ENCODE results near the gene RRAS.

The RRAS gene

DNA sequence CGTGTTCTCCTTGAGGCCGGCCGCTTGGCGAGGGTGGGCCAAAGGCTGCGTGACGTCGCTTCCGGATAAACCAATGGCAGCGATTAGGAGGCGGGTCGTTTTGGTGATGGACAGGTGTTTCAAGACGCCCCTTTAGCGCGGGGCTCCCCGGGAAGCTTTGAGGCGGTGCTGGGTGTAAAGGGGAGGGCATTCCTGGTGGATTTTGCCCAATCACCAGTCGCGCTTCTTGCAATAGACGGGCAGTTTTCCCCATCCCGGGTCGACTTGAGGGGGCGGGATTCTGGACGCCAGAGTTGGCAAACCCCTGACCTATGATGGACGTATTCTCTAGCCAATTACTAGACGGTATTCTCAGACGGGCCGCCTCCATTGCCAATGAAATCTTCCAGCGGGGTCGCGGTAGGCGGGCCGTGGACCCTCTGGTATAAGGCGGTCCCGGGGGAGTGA lies 36.9 kb upstream of the RRAS start:
- peak; percentile 98 for DNase-seq

DNA sequence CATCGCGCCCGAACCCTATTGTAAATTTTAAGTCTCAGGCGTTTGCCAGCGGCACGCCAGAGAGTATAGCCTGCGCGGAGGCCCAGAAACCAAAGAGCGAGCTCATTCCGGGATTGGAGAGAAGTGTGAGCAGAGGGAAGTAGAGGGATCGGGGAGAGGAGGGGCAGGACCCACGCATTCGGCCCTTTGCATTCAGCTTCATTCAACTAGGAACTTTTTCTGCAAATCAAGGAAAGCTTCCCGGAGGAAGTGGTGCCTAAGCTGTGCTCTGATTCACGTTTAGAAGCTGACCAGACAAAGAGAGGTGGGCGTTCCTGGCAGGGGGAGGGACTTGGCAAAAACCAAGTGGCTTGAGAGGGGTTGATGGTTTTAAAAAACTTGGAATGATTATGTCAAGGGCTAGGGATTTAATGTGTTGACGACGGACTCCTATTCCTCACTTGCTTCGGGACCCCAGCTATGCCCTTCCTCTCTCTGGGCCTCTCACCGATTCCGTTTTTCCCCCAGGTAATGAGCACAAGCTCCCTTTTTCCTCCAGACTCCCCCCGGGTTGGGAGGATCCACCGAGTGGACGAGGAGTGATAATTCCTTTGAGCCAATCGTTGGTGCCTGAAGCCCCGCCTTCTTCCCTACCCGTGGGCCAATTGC lies 36.3 kb upstream of the RRAS start:
- peak; percentile 70 for DNase-seq

- DNase-seq = no peak
These were observed 32.4 kb upstream of the RRAS start for GRCh38 chr19:49672131-49672919.

GRCh38 chr19:49669516-49669915 lies 29.6 kb upstream of the RRAS start:
- DNase-seq = no peak

- no peak for DNase-seq
These were observed 27.5 kb upstream of the RRAS start for GRCh38 chr19:49667473-49667872.

DNA sequence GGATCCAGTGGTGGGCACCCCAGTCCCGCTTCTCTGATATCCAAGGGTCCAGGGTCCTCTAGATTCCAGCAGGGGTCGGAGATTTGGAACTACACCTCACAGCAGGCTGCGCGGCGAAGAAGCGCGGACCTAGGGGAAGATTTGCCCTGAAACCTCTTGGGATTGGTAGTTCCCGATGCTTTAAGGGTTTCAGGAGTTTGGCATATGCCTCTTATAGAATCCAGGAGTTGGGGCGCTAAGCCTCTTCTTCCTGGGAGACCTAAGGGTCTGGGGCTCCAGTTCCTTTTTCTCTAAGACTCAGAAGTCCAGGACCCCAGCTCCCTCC lies 26.1 kb upstream of the RRAS start:
- no peak for DNase-seq

DNA sequence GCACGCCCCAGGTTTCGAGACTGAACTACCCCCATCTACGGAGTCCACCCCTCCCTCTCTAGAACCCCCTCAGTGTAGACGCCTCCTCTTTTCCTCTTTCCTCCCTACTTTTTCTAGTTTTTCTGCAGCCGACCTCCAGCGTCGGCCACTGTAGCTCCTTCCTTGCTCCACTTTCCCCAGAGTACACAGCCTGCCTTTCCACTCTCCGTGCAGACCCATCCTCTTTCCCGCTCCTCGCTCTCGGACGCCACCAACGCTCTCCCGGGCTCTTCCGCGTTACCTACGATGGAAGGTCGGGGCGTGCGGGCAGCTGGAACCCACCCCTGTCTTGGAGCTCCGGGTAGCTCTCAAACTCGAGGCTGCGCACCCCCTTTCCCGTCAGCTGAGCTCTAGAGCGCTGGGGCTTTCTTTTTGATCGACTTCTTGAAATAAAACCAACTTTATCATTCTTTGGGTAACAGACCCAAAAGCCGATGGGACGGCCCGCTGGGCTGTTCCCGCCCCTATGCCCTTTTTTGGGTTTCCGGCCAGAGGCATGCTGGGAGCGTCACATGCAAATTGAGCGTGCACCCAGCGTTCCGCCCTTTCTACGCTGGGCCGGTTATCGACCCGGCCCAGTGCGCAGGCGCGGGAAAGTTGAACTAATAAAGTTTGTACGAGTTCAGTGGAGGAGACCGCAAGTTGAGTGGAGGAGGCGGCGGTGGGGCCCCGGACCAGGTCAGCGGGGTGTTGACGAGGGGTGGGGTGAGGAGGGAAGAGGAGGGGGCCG lies 25.6 kb upstream of the RRAS start, which contains the start of the genes BCL2L12 and IRF3:
Gene BCL2L12, plus strand, starts transcription at position 583 of the 769 bp plus-strand sequence. CDS start 760 bp downstream, outside the sequence.
Gene IRF3, minus strand, starts transcription at position 507 of the 769 bp plus-strand sequence. CDS start 1,019 bp downstream, outside the sequence.
- DNase-seq = peak; percentile 90

GRCh38 chr19:49665036-49665350 lies 25.1 kb upstream of the RRAS start:
- DNase-seq = no peak

DNA sequence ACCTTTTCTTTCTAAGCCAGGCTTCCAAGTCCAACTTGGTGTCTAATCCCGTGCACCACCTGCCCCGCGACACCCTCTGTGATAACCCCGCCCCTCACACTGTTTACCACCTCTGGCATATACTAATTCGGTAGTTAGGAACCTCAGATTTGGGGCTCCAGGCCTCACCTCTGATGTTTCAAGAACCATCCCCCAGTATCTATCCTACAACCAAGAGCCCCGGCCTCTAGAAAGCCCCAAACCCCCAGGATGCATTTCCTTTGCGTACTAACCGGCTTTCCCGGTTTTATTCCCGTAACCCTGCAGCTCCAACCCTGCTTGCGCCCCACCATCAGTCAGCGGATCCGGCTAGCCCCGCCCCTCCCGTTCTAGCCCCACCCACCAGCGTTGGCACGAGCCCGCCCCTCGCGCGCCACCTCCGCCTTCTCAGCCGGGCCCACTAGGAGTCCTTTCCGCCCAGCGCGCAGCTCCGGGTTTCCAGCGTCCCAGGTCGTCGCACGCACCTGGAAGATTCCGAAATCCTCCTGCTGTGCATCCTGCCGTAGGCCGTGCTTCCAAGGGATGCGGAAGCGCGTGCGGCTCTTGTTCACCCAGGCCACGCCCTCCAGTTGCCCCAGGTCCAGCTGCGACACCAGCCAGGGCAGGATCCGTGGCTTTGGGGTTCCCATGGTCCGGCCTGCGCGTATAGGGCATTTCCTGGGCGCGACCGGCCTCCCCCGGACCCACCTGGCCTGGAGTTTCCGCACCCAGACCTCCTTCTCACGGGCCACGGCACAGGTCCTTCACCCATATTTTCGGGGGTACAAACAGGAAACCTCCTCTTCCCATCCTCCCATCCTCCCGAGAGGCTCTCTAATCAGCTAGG lies 24.5 kb upstream of the RRAS start:
- DNase-seq = no peak

- no peak for DNase-seq
These were observed 23.3 kb upstream of the RRAS start for GRCh38 chr19:49663224-49663623.

GRCh38 chr19:49662011-49662410 lies 22.1 kb upstream of the RRAS start:
- DNase-seq = no peak

DNA sequence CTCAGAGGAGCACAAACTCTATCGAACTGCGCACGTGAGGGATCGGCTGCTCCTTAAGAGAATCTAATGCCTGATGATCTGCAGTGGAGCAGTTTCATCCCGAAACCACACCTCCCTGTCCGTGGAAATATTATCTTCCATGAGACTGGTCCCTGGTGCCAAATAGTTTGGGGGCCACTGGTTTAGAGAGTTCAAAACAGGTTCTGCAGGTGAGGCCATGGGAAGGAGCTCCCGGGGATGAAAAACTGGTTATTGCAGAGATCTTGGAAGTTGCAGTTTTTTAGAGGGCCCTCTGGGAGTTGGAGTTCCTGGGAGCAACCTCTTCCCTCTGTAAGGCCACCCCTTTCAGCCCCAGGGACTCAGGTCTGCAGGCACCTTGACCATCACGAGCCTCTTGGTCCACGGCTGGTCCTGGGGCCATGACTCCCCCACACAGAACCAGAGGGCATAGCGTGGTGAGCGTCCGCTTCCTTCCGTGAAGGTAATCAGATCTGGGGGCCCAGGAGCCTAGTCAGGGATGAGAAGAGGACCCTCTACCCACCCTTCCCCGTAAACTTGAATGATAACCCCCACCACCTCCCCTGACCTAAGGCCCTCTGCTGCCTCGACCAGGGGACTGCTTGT lies 20.5 kb upstream of the RRAS start:
- DNase-seq = no peak

DNA sequence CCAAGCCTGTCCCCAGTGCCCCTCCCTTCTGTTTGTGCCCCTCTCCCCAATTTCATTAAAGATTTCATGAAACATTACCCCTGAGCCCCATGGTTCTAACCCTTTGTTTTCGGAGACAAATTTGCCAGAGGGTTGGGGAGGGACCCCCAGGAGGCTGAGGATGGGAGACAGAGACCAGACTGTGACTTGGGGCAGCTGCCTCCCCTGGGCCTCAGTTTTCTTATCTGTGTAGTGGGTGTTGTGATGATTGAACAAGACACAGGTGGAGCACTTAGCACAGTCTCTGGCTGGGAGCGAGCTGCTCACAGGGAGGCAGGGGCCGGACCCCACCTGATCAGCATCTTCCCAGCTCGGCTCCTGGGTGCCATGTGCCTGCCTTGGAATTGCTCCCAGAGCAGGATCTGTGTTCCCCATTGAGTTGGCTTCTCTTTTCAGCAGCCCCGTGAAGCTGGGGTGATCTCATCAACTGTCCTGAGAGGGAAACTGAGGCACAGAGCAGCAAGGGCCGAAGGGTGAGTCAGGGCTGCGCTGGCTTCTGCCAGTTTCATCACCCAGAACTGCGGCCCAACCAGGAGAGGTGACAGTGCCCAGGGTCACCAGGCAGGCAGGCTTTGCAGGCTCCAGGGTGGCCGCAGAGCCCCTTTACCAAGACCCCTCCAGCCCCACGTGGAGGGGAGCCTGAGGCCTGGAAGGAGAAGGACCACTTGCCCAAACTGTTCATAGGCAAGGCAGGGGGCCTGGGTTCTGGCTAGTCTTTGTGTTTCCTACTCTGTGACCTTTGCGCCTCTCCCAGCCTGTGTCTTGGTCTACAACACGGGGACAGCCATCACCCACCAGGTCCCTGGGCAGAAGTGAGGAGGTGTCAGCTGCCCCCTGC lies 18.9 kb upstream of the RRAS start:
- DNase-seq = no peak

GRCh38 chr19:49658139-49658517 lies 18.2 kb upstream of the RRAS start:
- no peak for DNase-seq

- no peak for DNase-seq
These were observed 17.7 kb upstream of the RRAS start for GRCh38 chr19:49657493-49658138.

DNA sequence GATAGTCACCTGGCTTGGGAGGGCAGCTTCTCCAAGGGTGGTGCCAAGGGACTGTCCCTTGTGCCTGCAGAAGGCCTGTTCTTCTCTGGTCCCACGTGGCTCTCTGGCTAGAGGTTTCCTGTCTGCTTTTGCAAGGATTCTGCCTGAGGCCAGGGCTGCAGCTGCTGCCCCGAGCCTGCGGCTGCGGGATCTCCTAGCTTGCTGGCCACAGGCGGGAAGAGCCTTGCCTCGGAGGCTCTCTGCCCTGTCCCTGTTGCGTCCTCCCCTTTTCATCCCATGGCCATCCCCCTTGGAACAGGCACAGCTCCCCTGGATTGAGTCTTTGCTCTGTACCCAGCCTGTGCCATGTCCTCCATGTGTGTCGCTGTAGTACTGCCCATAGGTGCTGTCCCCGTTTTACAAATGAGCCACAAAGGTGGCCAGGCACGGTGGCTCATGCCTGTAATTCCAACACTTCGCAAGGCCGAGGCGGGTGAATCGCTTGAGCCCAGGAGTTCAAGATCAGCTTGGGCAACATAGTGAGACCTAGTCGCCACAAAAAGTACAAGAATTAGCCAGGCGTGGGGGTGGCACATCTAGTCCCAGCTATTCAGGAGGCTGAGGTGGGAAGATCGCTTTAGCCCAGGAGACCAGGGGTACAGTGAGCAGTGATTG lies 16.6 kb upstream of the RRAS start:
- no peak for DNase-seq

DNA sequence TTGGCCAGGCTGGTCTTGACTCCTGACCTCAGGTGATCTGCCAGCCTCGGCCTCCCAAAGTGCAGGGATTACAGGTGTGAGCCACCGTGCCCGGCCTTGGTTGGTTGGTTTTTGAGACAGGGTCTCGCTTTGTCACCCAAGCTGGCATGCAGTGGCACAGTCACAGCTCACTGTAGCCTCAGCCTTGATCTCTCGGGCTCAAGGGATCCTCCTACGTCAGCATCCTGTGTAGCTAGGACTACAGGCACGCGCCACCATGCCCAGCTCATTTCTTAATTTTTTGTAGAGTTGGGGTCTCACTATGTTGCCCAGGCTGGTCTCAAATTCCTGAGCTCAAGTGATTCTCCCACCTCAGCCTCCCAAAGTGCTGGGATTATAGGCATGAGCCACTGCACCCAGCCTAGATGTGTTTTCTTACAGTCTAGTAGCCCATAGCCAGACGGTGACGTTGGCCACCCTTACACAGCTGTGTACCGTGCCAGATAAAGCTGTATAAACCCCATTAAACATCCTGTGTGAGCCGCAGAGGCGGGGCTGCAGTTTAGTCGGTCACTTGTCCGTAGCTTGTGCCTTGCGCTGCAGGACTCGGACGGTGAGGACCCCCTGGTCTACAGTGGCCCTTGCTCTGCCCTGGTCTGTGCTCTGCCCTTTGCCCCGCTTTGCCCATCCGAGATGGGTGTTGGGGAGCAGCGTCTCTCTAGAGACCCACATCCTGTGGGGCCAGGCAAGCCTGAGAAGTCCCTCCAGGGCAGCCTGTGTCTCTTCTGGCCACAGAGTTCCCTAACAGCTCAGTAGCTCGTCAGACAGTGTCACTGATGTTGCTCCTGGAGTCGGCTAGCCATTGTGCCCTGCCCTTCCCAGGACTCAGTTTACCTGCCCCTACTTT lies 15.9 kb upstream of the RRAS start:
- DNase-seq = no peak

DNA sequence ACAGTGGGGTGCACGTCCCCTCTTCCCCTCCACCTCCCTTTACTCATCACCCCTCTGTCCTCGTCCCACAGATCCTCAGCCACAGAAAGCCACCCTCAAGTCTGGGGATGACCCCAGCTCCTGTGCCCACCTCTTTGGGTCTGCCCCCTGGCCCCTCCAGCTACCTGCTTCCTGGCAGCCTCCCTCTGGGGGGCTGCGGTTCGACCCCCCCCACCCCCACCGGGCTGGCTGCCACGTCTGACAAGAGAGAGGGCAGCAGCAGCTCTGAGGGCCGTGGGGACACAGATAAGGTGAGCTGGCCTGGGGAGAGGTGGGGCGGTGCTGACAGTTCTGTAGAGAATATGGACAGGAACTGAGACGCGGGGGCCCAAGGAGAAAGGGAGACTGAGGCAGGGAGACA lies 14.6 kb upstream of the RRAS start:
- DNase-seq = no peak

GRCh38 chr19:49653466-49653806 lies 13.5 kb upstream of the RRAS start:
- no peak for DNase-seq

Measured in GF-D8 (cell line).